Neutrophil (primary cell): ENCODE measurements around the gene C6orf58.

Experiments used
- H3K27ac ChIP-seq: fragments of 200-600 bp; sonication (generic); 2 replicates; pipeline ENCODE4 v1.5.1; 2016; ENCODE audit warnings: mild to moderate bottlenecking, moderate library complexity
- H3K27me3 ChIP-seq: fragments of 200-600 bp; sonication (generic); 2 replicates; pipeline ENCODE4 v1.6.0; 2016; ENCODE audit warnings: mild to moderate bottlenecking
- H3K36me3 ChIP-seq: fragments of 200-600 bp; sonication (generic); 2 replicates; pipeline ENCODE4 v1.5.1; 2017
- H3K4me1 ChIP-seq, 2 experiments: fragments of 200-600 bp in 1 of 2; sonication (generic) in 1 of 2; 1 replicate in 1 of 2; 2 replicates in 1 of 2; pipeline versions ENCODE4 v1.5.1 to v1.6.1; 2013 to 2016; ENCODE audit warnings: low read depth in 1 of 2, low read length in 1 of 2, mild to moderate bottlenecking in 1 of 2, moderate library complexity in 1 of 2; ENCODE audit not compliant: control insufficient read depth in 1 of 2, insufficient read depth in 1 of 2
- H3K4me3 ChIP-seq, 2 experiments: fragments of 200-600 bp in 1 of 2; sonication (generic) in 1 of 2; 1 replicate in 1 of 2; 2 replicates in 1 of 2; pipeline ENCODE4 v1.5.1; 2013 to 2016; ENCODE audit warnings: low read depth in 1 of 2, low read length in 1 of 2, mild to moderate bottlenecking in 1 of 2, moderate library complexity in 1 of 2
- H3K9me3 ChIP-seq: fragments of 200-600 bp; sonication (generic); 2 replicates; pipeline ENCODE4 v1.5.1; 2016
- CTCF ChIP-seq: fragments of 200-600 bp; sonication (generic); IDR thresholded peaks from 2 replicates; pipeline ENCODE4 v1.5.1; 2016; ENCODE audit warnings: antibody characterized with exemption

Gene C6orf58

GRCh38 chr6:127547904-127548649, 28.9 kb upstream of the C6orf58 start:
- no peak overlapping the region for H3K4me3 ChIP-seq
- no peaks in the 10 kb centered on the region for H3K36me3 ChIP-seq
- no peak for TF ChIP-seq CTCF
- no peaks in the 10 kb centered on the region for H3K4me1 ChIP-seq
- H3K9me3 ChIP-seq, result no peaks in the 10 kb centered on the region
- H3K27ac ChIP-seq, result no peak overlapping the region
- peaks cover 8% of the 10 kb centered on the region for H3K27me3 ChIP-seq

GRCh38 chr6:127550403-127550802, 26.6 kb upstream of the C6orf58 start:
- H3K9me3 ChIP-seq, result no peaks in the 10 kb centered on the region
- no peaks in the 10 kb centered on the region for H3K4me1 ChIP-seq
- no peak for TF ChIP-seq CTCF
- H3K27me3 ChIP-seq, result peaks cover 8% of the 10 kb centered on the region
- H3K27ac ChIP-seq, result no peak overlapping the region
- H3K36me3 ChIP-seq, result no peaks in the 10 kb centered on the region
- no peak overlapping the region for H3K4me3 ChIP-seq

- H3K4me1 ChIP-seq, result no peaks in the 10 kb centered on the region
- no peak overlapping the region for H3K27ac ChIP-seq
- H3K27me3 ChIP-seq, result peaks cover 8% of the 10 kb centered on the region
- H3K36me3 ChIP-seq, result no peaks in the 10 kb centered on the region
- no peak overlapping the region for H3K4me3 ChIP-seq
- no peaks in the 10 kb centered on the region for H3K9me3 ChIP-seq
- no peak for TF ChIP-seq CTCF
Measured at GRCh38 chr6:127554435-127555006, 22.5 kb upstream of the C6orf58 start.

GRCh38 chr6:127561660-127562059, 15.3 kb upstream of the C6orf58 start:
- no peak overlapping the region for H3K27ac ChIP-seq

GRCh38 chr6:127564761-127565160, 12.2 kb upstream of the C6orf58 start:
- Histone ChIP-seq H3K4me1 (no peaks in the 10 kb centered on the region), H3K4me3 (no peak overlapping the region), H3K36me3 (no peaks in the 10 kb centered on the region), H3K9me3 (no peaks in the 10 kb centered on the region), H3K27ac (no peak overlapping the region), H3K27me3 (no peaks in the 10 kb centered on the region)
- no peak for TF ChIP-seq CTCF

More at GRCh38 chr6:127561660-127562059, 15.3 kb upstream of the C6orf58 start:
- no peak overlapping the region for H3K4me3 ChIP-seq
- no peaks in the 10 kb centered on the region for H3K9me3 ChIP-seq
- no peaks in the 10 kb centered on the region for H3K27me3 ChIP-seq
- H3K36me3 ChIP-seq, result no peaks in the 10 kb centered on the region
- no peak for TF ChIP-seq CTCF
- no peaks in the 10 kb centered on the region for H3K4me1 ChIP-seq
